GM12875 (cell line): ENCODE results near the gene ACACA.
"Not testable (repeated sequence)": the region's sequence is repeated elsewhere in the genome, so short reads cannot be mapped to it uniquely, and the experiment has no call there.

ENCODE experiments used
- H3K4me3 ChIP-seq: one replicate; pipeline ENCODE4 v1.5.1; 2011; ENCODE audit warnings: low read depth, low read length, control low read depth
- CTCF ChIP-seq: IDR thresholded peaks from 2 replicates; pipeline ENCODE4 v1.5.1; 2011; ENCODE audit warnings: low read depth, mild to moderate bottlenecking, control low read depth, inconsistent platforms, low read length, moderate library complexity, borderline replicate concordance; ENCODE audit not compliant: insufficient read depth

The ACACA gene

GRCh38 chr17:37413875-37414519 lies 7.4 kb upstream of the ACACA start:
- no peak for TF ChIP-seq CTCF
- H3K4me3 ChIP-seq: no peak overlapping the region

- no peak for TF ChIP-seq CTCF
- no peak overlapping the region for H3K4me3 ChIP-seq
Measured at GRCh38 chr17:37410357-37410756, 3.7 kb upstream of the ACACA start.

- H3K4me3 ChIP-seq: not testable (repeated sequence)
Measured at GRCh38 chr17:37408145-37408479, 1.5 kb upstream of the ACACA start.

- no peak for TF ChIP-seq CTCF
- H3K4me3 ChIP-seq: peak overlapping the region; percentile 91
Measured at GRCh38 chr17:37405955-37406634, 541 bp downstream of the ACACA start.

GRCh38 chr17:37405522-37405921 lies 1.1 kb downstream of the ACACA start:
- peak overlapping the region; percentile 91 for H3K4me3 ChIP-seq

GRCh38 chr17:37400505-37400904 lies 6.1 kb downstream of the ACACA start:
- no peak overlapping the region for H3K4me3 ChIP-seq
- no peak for TF ChIP-seq CTCF

- no peak for TF ChIP-seq CTCF
- no peak overlapping the region for H3K4me3 ChIP-seq
Measured at GRCh38 chr17:37399265-37399803, 7.3 kb downstream of the ACACA start.

- H3K4me3 ChIP-seq: no peak overlapping the region
- TF ChIP-seq CTCF: no peak
Measured at GRCh38 chr17:37393352-37393751, 13.3 kb downstream of the ACACA start.
